GM21526 (cell line): ENCODE results near the gene NUP210L.
"Not testable (repeated sequence)": the region's sequence is repeated elsewhere in the genome, so short reads cannot be mapped to it uniquely, and the experiment has no call there.

Source experiments
- ATAC-seq: cut with Tn5 transposase; IDR thresholded peaks from one replicate; pipeline ENCODE4 v1.9.1; 2021; ENCODE audit warnings: moderate library complexity; ENCODE audit not compliant: unreplicated experiment, low FRiP score

The NUP210L gene

GRCh38 chr1:154000420-154000819, 154.5 kb downstream of the NUP210L start:
- ATAC-seq = no peak

DNA sequence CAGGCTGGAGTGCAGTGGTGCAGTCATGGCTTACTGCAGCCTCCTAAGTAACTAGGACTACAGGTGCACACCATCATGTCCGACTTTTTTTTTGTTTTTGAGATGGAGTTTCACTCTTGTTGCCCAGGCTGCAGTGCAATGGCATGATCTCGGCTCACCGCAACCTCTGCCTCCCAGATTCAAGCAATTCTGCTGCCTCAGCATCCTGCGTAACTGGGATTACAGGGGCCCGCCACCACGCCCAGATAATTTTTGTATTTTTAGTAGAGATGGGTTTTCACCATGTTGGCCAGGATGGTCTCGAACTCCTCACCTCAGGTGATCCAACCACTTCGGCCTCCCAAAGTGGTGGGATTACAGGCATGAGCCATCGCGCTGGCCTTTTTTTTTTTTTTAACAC, 158.0 kb downstream of the NUP210L start:
- ATAC-seq = not testable (repeated sequence)

GRCh38 chr1:153995640-153996039, 159.2 kb downstream of the NUP210L start:
- no peak for ATAC-seq

- no peak for ATAC-seq
Measured at GRCh38 chr1:153995202-153995601, 159.7 kb downstream of the NUP210L start.

DNA sequence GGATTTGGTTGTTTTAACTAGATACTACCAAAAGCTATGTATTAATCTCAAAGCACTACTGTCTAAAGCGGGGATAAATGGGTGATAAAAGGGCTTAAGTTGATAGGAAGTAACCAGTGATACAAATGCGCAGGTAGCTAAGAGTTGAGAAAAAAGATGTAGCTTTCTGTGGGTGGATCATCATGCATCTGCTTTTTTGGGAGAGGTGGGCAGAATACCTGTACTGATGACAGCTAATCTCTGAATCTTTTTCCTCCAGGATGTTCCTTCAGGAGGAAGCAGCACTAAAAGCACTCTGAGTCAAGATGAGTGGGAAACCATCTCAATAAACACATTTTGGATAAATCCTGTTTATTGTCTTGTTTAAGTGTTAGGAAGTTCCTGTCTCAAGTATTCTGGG, 163.1 kb downstream of the NUP210L start:
- ATAC-seq = no peak

DNA sequence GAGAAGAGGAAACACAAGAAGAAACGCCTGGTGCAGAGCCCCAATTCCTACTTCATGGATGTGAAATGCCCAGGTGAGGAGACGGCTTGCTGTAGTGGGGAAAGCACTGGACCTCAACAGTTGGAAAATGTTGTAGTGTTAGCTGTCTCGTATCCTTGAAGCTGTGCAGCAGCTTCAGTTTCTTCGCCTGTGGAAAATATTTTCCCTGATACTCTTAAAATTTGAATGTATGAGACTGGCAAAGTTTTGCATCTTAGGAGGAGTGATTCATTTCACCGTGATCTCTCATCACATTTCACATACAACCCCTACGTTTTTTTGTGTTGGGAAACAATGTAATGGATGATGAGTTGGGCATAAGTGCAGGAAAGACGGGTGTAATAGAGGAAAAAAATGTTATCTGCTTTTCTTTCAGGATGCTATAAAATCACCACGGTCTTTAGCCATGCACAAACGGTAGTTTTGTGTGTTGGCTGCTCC, 163.7 kb downstream of the NUP210L start:
- ATAC-seq = no peak

DNA sequence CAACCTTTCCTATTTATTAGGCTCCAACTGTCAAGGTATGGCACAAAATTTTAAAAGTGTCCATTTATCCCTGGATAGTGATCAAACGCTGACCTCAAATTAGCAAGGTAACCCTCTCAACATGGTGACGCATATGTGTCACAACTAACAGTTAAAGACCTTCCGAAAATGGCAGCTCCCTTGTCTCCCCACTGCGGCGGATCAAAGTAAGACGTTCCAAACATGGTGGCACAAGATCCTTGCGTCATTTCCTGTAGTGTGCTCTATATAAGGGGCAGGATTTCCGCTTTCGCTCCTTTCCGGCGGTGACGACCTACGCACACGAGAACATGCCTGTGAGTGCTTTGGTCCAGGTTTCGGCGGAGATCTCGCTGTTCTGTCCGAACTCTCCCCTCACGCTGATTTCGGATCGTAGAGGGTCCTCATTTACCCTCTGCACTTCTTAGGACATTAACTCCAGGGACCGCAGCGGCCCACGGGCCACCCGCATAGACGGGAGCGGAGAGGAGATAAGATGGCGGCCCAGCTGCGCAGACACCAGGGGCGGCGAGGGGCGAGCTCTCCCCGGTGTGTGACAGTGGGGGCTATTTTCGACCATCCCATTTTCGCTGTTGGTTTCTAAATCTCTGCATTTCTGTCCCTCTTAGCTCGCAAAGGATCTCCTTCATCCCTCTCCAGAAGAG, 164.3 kb downstream of the NUP210L start, which contains the start of gene RPS27:
Gene RPS27, plus strand, starts transcription at position 295 of the 683 bp plus-strand sequence. Its CDS starts 35 bp downstream, at position 330.
- peak; percentile 62 for ATAC-seq

GRCh38 chr1:153987621-153988020, 167.3 kb downstream of the NUP210L start:
- ATAC-seq = no peak

DNA sequence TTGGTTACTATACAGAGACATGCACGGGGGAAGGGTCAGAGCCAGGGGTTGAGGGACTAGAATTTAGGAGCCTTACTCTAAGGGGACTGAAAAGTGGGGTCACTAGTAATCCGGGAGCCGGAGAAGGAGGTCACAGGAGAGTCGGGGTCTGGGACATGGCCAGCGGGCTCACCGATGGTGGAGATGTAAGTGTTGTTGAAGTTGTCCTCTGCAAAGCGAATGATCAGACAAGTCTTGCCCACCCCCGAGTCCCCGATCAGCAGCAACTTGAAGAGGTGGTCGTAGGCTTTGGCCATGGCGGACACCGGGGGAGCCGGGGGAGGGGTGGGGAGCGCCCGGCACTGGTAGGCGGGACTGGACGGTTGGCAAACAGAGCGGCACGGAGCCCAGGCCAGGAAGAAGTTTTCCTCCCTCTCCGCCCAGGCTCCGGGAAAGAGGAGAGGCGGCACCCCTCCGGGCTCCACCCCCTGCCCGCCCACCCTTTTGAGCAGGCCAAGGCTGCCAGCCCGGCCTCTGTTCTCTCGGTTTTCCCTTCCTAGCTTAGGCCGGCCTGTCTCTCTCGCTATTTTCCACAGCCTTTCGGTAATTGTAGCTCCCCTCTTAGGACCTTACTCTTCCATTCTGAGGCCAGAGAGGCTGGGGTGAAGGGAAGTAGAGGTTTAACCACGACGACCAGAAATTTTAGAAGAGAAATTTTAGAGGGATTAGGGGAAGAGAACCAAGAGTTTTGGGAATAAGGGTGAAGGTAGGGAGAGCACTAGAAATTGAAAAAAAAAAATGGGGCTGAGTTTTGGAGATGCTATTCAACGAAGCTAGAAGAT, 168.7 kb downstream of the NUP210L start, which contains the start of gene RAB13:
Gene RAB13, minus strand, starts transcription at position 399 of the 821 bp plus-strand sequence. Its CDS starts 103 bp downstream, at position 296.
- no peak for ATAC-seq

GRCh38 chr1:153985341-153985912, 169.4 kb downstream of the NUP210L start:
- ATAC-seq = no peak

- no peak for ATAC-seq
Measured at GRCh38 chr1:153984123-153984894, 170.6 kb downstream of the NUP210L start.

- ATAC-seq = not testable (repeated sequence)
Measured at GRCh38 chr1:153981735-153982134, 173.1 kb downstream of the NUP210L start.

GRCh38 chr1:153979091-153979490, 175.8 kb downstream of the NUP210L start:
- not testable (repeated sequence) for ATAC-seq

GRCh38 chr1:153978274-153978909, 176.5 kb downstream of the NUP210L start:
- no peak for ATAC-seq

GRCh38 chr1:153977250-153978240, 177.3 kb downstream of the NUP210L start, which contains the start of gene JTB:
Gene JTB, minus strand, starts transcription at chr1:153977674. Its CDS starts 422 bp downstream, at chr1:153977252.
- peak; percentile 66 for ATAC-seq

- ATAC-seq = no peak
Measured at GRCh38 chr1:153976819-153977249, 178.0 kb downstream of the NUP210L start.

DNA sequence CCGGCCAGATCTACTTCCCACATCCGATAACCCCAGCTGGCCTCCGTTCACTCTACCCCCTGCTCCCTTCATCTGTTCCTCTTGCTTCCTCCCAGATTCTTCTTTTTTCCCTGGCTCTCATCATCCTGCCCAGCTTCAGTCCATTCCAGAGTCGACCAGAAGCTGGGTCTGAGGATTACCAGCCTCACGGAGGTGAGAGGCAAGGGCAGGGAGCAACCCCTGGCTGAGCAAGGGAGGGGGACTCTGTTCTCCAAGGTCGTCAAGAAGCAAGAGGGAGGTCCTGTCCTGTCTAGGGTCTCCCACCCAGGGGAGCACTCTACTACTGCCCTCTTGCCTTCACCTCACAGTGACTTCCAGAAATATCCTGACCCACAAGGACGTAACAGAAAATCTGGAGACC, 181.3 kb downstream of the NUP210L start:
- ATAC-seq = no peak

DNA sequence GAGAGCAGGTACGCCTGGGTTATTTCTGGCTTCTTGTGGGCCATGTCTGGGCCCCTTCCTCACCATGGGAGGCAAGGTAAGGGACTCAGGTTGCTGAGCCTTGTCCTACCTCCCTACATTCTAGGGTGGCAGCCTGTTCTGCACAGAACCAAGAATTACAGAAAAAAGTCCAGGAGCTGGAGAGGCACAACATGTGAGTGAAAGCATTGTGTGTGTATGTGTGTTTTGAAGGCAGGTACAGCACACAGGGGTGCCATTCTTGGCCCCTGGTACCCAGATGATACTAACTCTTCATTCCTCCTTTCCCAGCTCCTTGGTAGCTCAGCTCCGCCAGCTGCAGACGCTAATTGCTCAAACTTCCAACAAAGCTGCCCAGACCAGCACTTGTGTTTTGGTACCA, 181.8 kb downstream of the NUP210L start:
- ATAC-seq = no peak
